Measurements from ENCODE around the gene ABCD3. TPM values are rescaled to one million over a fixed set of nuclear protein-coding genes. Genes with fewer than 3 reads are reported as not detected.

The ABCD3 gene
- total and polyA plus RNA-seq, 2 of the 13 experiments (the other 11 are each of a cell fraction or from before 2014, with no cell fraction given), result 27.5 to 166 TPM

DNA sequence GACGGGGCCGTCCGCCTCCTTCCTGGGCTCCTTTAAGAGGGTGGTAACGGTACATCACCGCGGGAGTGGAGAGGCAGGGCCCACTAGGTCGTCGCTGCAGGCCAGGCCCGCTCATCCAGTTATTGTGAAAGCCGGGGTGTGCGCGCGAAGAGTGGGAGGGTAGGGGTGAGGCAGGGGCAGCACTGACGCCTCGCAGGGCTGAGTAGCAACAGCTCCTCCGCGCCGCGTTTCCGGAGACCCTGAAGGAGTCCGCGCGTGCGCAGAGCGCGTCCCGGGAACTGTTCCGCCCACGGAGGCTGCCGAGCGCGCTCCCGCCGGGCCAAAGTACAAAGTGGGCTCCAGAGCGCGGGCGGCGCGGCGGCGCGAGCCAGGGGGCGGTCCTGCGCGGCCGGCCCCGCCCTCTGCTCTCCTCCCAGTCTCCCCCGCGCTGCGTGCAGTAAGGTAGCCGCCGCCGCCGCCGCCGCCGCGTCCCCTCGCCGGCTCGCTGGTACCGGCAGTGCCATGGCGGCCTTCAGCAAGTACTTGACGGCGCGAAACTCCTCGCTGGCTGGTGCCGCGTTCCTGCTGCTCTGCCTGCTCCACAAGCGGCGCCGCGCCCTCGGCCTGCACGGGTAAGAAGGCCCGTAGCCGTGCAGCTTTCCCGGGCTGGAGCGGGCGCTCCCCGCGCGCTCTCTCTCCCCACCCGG is at the start of gene ABCD3 (continued):
- TF ChIP-seq, protein P1, sequence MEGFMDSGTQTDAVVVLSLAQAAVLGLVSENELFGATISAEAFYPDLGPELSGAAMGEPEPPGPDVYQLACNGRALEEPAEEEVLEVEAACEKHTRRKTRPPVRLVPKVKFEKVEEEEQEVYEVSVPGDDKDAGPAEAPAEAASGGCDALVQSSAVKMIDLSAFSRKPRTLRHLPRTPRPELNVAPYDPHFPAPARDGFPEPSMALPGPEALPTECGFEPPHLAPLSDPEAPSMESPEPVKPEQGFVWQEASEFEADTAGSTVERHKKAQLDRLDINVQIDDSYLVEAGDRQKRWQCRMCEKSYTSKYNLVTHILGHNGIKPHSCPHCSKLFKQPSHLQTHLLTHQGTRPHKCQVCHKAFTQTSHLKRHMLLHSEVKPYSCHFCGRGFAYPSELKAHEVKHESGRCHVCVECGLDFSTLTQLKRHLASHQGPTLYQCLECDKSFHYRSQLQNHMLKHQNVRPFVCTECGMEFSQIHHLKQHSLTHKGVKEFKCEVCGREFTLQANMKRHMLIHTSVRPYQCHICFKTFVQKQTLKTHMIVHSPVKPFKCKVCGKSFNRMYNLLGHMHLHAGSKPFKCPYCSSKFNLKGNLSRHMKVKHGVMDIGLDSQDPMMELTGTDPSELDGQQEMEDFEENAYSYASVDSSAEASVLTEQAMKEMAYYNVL (CRISPR knock-in tag; IDR thresholded peaks at IDR 0.05; ENCODE audit: borderline replicate concordance), result peak; percentile 82; the same call in 1 of the 2 replicates
- TF ChIP-seq, protein P2, sequence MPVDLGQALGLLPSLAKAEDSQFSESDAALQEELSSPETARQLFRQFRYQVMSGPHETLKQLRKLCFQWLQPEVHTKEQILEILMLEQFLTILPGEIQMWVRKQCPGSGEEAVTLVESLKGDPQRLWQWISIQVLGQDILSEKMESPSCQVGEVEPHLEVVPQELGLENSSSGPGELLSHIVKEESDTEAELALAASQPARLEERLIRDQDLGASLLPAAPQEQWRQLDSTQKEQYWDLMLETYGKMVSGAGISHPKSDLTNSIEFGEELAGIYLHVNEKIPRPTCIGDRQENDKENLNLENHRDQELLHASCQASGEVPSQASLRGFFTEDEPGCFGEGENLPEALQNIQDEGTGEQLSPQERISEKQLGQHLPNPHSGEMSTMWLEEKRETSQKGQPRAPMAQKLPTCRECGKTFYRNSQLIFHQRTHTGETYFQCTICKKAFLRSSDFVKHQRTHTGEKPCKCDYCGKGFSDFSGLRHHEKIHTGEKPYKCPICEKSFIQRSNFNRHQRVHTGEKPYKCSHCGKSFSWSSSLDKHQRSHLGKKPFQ (CRISPR knock-in tag; IDR thresholded peaks at IDR 0.05; ENCODE audit: insufficient replicate concordance), result no peak
- TF ChIP-seq ADNP (CRISPR knock-in tag; IDR thresholded peaks at IDR 0.05) (0 out of 2 replicates have a peak, but pooled peaks have one; percentile 5), ZFP1 (CRISPR knock-in tag; IDR thresholded peaks at IDR 0.05) (no peak; the same call in 1 of the 2 replicates), ZFP36 (IDR thresholded peaks at IDR 0.05; ENCODE audit: borderline replicate concordance, low read depth, low read length, partially characterized antibody) (no peak), ZNF569 (CRISPR knock-in tag; IDR thresholded peaks at IDR 0.05; ENCODE audit: borderline replicate concordance) (no peak), HHEX (CRISPR knock-in tag; IDR thresholded peaks at IDR 0.05) (no peak), ZNF720 (CRISPR knock-in tag; IDR thresholded peaks at IDR 0.05) (no peak), ZNF17 (CRISPR knock-in tag; IDR thresholded peaks at IDR 0.05) (no peak), TRIM24 (CRISPR knock-in tag; IDR thresholded peaks at IDR 0.05) (peak; percentile 64; the same call in 1 of the 2 replicates)
- TF ChIP-seq, protein P3, sequence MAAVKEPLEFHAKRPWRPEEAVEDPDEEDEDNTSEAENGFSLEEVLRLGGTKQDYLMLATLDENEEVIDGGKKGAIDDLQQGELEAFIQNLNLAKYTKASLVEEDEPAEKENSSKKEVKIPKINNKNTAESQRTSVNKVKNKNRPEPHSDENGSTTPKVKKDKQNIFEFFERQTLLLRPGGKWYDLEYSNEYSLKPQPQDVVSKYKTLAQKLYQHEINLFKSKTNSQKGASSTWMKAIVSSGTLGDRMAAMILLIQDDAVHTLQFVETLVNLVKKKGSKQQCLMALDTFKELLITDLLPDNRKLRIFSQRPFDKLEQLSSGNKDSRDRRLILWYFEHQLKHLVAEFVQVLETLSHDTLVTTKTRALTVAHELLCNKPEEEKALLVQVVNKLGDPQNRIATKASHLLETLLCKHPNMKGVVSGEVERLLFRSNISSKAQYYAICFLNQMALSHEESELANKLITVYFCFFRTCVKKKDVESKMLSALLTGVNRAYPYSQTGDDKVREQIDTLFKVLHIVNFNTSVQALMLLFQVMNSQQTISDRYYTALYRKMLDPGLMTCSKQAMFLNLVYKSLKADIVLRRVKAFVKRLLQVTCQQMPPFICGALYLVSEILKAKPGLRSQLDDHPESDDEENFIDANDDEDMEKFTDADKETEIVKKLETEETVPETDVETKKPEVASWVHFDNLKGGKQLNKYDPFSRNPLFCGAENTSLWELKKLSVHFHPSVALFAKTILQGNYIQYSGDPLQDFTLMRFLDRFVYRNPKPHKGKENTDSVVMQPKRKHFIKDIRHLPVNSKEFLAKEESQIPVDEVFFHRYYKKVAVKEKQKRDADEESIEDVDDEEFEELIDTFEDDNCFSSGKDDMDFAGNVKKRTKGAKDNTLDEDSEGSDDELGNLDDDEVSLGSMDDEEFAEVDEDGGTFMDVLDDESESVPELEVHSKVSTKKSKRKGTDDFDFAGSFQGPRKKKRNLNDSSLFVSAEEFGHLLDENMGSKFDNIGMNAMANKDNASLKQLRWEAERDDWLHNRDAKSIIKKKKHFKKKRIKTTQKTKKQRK (IDR thresholded peaks at IDR 0.05; ENCODE audit: low read length), result no peak
- TF ChIP-seq, protein P4, sequence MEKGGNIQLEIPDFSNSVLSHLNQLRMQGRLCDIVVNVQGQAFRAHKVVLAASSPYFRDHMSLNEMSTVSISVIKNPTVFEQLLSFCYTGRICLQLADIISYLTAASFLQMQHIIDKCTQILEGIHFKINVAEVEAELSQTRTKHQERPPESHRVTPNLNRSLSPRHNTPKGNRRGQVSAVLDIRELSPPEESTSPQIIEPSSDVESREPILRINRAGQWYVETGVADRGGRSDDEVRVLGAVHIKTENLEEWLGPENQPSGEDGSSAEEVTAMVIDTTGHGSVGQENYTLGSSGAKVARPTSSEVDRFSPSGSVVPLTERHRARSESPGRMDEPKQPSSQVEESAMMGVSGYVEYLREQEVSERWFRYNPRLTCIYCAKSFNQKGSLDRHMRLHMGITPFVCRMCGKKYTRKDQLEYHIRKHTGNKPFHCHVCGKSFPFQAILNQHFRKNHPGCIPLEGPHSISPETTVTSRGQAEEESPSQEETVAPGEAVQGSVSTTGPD (CRISPR knock-in tag; IDR thresholded peaks at IDR 0.05), result 0 out of 2 replicates have a peak, but pooled peaks have one; percentile 17
- TF ChIP-seq, protein P5, sequence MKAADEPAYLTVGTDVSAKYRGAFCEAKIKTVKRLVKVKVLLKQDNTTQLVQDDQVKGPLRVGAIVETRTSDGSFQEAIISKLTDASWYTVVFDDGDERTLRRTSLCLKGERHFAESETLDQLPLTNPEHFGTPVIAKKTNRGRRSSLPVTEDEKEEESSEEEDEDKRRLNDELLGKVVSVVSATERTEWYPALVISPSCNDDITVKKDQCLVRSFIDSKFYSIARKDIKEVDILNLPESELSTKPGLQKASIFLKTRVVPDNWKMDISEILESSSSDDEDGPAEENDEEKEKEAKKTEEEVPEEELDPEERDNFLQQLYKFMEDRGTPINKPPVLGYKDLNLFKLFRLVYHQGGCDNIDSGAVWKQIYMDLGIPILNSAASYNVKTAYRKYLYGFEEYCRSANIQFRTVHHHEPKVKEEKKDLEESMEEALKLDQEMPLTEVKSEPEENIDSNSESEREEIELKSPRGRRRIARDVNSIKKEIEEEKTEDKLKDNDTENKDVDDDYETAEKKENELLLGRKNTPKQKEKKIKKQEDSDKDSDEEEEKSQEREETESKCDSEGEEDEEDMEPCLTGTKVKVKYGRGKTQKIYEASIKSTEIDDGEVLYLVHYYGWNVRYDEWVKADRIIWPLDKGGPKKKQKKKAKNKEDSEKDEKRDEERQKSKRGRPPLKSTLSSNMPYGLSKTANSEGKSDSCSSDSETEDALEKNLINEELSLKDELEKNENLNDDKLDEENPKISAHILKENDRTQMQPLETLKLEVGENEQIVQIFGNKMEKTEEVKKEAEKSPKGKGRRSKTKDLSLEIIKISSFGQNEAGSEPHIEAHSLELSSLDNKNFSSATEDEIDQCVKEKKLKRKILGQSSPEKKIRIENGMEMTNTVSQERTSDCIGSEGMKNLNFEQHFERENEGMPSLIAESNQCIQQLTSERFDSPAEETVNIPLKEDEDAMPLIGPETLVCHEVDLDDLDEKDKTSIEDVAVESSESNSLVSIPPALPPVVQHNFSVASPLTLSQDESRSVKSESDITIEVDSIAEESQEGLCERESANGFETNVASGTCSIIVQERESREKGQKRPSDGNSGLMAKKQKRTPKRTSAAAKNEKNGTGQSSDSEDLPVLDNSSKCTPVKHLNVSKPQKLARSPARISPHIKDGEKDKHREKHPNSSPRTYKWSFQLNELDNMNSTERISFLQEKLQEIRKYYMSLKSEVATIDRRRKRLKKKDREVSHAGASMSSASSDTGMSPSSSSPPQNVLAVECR (CRISPR knock-in tag; IDR thresholded peaks at IDR 0.05; ENCODE audit: borderline replicate concordance), result peak; percentile 89; the same call in 1 of the 2 replicates
- TF ChIP-seq, protein P6, sequence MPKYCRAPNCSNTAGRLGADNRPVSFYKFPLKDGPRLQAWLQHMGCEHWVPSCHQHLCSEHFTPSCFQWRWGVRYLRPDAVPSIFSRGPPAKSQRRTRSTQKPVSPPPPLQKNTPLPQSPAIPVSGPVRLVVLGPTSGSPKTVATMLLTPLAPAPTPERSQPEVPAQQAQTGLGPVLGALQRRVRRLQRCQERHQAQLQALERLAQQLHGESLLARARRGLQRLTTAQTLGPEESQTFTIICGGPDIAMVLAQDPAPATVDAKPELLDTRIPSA (CRISPR knock-in tag; IDR thresholded peaks at IDR 0.05; ENCODE audit: borderline replicate concordance), result no peak

Data from HepG2 (cell line).